ENCODE measurements around the gene TPRG1L.

Gene TPRG1L

DNA sequence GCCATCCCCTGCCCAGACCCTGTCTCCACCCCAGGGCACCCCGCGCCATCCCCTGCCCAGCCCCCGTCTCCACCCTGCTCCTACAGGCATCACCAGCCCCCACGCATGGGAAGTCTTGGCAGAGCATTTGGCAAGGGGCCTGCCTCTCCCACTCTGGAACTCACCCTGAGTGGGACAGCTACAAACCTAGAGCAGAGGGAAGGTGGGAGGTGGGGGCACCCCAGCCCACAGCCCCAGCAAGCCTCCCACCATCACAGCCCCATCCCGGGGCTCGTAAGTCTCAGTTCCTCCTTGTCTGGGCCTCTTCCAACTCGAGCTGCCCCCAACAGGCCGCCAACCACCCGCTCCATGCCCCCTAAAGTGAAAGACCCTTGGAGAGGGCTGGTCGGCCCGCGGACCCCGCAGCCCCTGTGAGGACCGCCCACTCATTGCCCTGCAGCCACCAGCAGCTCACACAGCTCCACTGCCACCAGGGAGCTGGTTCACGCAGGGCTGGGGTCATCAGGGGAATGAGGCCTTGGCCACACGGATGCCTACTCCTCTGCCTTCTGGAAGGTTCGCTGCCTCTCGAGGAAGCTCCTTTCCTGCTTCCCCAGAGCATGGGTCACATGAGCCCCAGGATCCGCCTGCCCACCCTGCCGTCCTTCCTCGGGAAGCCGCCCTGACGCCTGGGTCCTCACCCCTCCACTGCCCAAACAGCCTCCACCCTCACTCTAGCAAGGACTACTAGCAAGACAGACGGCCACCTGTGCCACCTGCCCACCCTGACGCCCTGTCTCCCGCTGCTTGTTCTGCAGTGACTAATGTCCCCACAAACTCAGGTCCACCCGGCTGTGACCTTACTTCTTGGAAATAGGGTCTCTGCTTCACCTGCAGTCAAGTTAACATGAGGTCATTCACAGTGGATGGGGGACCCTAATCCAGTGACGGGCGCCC lies 27.9 kb upstream of the TPRG1L start:
- TF ChIP-seq POLR2AphosphoS5 (IDR thresholded peaks at IDR 0.05; ENCODE audit: low read depth) (no peak), GABPA (IDR thresholded peaks at IDR 0.05; ENCODE audit: low read depth) (no peak)
- TF ChIP-seq, protein P1, sequence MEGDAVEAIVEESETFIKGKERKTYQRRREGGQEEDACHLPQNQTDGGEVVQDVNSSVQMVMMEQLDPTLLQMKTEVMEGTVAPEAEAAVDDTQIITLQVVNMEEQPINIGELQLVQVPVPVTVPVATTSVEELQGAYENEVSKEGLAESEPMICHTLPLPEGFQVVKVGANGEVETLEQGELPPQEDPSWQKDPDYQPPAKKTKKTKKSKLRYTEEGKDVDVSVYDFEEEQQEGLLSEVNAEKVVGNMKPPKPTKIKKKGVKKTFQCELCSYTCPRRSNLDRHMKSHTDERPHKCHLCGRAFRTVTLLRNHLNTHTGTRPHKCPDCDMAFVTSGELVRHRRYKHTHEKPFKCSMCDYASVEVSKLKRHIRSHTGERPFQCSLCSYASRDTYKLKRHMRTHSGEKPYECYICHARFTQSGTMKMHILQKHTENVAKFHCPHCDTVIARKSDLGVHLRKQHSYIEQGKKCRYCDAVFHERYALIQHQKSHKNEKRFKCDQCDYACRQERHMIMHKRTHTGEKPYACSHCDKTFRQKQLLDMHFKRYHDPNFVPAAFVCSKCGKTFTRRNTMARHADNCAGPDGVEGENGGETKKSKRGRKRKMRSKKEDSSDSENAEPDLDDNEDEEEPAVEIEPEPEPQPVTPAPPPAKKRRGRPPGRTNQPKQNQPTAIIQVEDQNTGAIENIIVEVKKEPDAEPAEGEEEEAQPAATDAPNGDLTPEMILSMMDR (IDR thresholded peaks at IDR 0.05; ENCODE audit: insufficient read depth, low read length), result no peak
- no peak for DNase-seq (ENCODE audit: low read depth in 1 of 2, low spot score in 1 of 2)
- peak overlapping the region; percentile 19; the same call in 1 of the 2 replicates for H3K27ac ChIP-seq (replicated peaks)
- H3K4me3 ChIP-seq (replicated peaks; ENCODE audit: insufficient read depth, low read length), result no peak overlapping the region
- no peaks in the 10 kb centered on the region for H3K27me3 ChIP-seq (ENCODE audit: insufficient read depth, poor library complexity, severe bottlenecking)

DNA sequence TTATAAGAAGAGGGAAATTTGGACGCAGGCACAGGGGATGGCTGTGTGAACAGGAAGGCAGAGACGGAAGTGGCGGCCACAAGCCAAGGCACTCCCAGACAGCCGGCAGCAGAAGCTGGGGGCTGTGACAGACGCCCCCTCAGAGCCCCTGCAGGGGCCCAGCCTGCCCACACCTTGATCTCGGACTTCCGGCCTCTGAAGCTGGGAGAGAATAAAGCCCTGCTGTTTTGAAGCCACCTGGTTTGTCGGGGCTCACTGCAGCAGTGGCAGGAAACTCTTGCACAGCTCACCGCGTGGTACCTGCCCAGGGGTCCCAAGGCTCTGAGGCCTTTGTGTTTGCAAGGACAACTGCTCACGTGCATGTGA lies 27.2 kb upstream of the TPRG1L start:
- no peaks in the 10 kb centered on the region for H3K27me3 ChIP-seq (ENCODE audit: insufficient read depth, poor library complexity, severe bottlenecking)
- no peak overlapping the region for H3K4me3 ChIP-seq (replicated peaks; ENCODE audit: insufficient read depth, low read length)
- peak overlapping the region; percentile 19; the same call in 1 of the 2 replicates for H3K27ac ChIP-seq (replicated peaks)
- peak in 1 of 2 experiments; percentile 58 for DNase-seq (ENCODE audit: low read depth in 1 of 2, low spot score in 1 of 2)
- TF ChIP-seq, protein P1 (IDR thresholded peaks at IDR 0.05; ENCODE audit: insufficient read depth, low read length), result no peak
- TF ChIP-seq GABPA (IDR thresholded peaks at IDR 0.05; ENCODE audit: low read depth) (no peak), SPI1 (IDR thresholded peaks at IDR 0.05; ENCODE audit: borderline replicate concordance, low read depth) (peak; percentile 59), POLR2AphosphoS5 (IDR thresholded peaks at IDR 0.05; ENCODE audit: low read depth) (peak; percentile 39; the same call in 1 of the 2 replicates)
- TF ChIP-seq, protein P2, sequence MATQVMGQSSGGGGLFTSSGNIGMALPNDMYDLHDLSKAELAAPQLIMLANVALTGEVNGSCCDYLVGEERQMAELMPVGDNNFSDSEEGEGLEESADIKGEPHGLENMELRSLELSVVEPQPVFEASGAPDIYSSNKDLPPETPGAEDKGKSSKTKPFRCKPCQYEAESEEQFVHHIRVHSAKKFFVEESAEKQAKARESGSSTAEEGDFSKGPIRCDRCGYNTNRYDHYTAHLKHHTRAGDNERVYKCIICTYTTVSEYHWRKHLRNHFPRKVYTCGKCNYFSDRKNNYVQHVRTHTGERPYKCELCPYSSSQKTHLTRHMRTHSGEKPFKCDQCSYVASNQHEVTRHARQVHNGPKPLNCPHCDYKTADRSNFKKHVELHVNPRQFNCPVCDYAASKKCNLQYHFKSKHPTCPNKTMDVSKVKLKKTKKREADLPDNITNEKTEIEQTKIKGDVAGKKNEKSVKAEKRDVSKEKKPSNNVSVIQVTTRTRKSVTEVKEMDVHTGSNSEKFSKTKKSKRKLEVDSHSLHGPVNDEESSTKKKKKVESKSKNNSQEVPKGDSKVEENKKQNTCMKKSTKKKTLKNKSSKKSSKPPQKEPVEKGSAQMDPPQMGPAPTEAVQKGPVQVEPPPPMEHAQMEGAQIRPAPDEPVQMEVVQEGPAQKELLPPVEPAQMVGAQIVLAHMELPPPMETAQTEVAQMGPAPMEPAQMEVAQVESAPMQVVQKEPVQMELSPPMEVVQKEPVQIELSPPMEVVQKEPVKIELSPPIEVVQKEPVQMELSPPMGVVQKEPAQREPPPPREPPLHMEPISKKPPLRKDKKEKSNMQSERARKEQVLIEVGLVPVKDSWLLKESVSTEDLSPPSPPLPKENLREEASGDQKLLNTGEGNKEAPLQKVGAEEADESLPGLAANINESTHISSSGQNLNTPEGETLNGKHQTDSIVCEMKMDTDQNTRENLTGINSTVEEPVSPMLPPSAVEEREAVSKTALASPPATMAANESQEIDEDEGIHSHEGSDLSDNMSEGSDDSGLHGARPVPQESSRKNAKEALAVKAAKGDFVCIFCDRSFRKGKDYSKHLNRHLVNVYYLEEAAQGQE (IDR thresholded peaks at IDR 0.05; ENCODE audit: insufficient replicate concordance, low read depth), result no peak

DNA sequence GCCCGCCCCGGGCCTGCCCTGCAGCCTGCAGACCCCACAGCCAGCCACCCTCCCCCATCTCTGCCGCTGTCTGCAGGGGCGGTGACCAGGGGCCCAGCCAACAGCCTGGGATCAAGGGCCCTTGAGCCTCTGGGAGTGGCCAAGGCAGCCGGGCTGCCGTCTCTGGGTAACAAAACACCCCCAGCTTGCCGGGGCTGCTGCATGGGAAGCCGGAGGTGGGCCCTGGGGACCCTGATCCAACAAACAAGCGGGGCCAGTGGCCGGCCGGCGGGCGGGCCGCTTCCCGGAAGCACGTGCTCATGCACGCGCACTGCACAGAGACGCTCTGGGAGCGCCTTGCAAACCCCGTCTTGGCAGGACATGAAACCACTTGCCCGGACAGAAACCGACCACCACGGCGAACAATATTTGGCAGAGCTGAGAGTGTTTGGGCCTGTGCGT lies 26.7 kb upstream of the TPRG1L start:
- TF ChIP-seq, protein P2 (IDR thresholded peaks at IDR 0.05; ENCODE audit: insufficient replicate concordance, low read depth), result no peak
- TF ChIP-seq POLR2AphosphoS5 (IDR thresholded peaks at IDR 0.05; ENCODE audit: low read depth) (no peak), GABPA (IDR thresholded peaks at IDR 0.05; ENCODE audit: low read depth) (no peak), SPI1 (IDR thresholded peaks at IDR 0.05; ENCODE audit: borderline replicate concordance, low read depth) (no peak)
- TF ChIP-seq, protein P1 (IDR thresholded peaks at IDR 0.05; ENCODE audit: insufficient read depth, low read length), result no peak
- no peak for DNase-seq (ENCODE audit: low read depth in 1 of 2, low spot score in 1 of 2)
- no peak overlapping the region for H3K4me3 ChIP-seq (replicated peaks; ENCODE audit: insufficient read depth, low read length)
- peak overlapping the region; percentile 19; the same call in 1 of the 2 replicates for H3K27ac ChIP-seq (replicated peaks)
- no peaks in the 10 kb centered on the region for H3K27me3 ChIP-seq (ENCODE audit: insufficient read depth, poor library complexity, severe bottlenecking)

Data from HL-60 (cell line).